Liver (tissue), 9 donors: Measurements from ENCODE around the gene NARS2. TPM values are rescaled to one million over a fixed set of nuclear protein-coding genes. Genes with fewer than 3 reads are reported as not detected.

Source experiments
- DNase-seq: peaks from one replicate; pipeline ENCODE4 v3.0.0-alpha.2; 2017; ENCODE audit warnings: low spot score
- H3K27ac ChIP-seq, 2 donors: one replicate each; pipeline ENCODE4 v1.7.0; 2013; ENCODE audit warnings: inconsistent platforms in 2 of 2, low read length in 2 of 2, control low read depth in 1 of 2, low read depth in 1 of 2, mild to moderate bottlenecking in 1 of 2
- H3K27me3 ChIP-seq, 4 donors: one replicate each; pipeline versions ENCODE4 v1.6.1 to v1.7.0; 2013; ENCODE audit warnings: low read length in 3 of 4, inconsistent platforms in 1 of 4, mild to moderate bottlenecking in 1 of 4, moderate library complexity in 1 of 4; ENCODE audit not compliant: control insufficient read depth in 4 of 4, insufficient read depth in 4 of 4
- H3K36me3 ChIP-seq, 4 donors: one replicate each; pipeline versions ENCODE4 v1.6.1 to v1.7.0; 2013; ENCODE audit warnings: low read length in 3 of 4, mild to moderate bottlenecking in 3 of 4, low read depth in 1 of 4, moderate library complexity in 1 of 4; ENCODE audit not compliant: control insufficient read depth in 4 of 4, insufficient read depth in 3 of 4
- H3K4me1 ChIP-seq, 4 donors: one replicate each; pipeline versions ENCODE4 v1.6.1 to v1.7.0; 2013; ENCODE audit warnings: low read length in 3 of 4, mild to moderate bottlenecking in 3 of 4, moderate library complexity in 1 of 4; ENCODE audit not compliant: control insufficient read depth in 4 of 4, insufficient read depth in 4 of 4
- H3K4me3 ChIP-seq, 3 donors: one replicate each; pipeline versions ENCODE4 v1.6.1 to v1.7.0; 2013; ENCODE audit warnings: low read length in 3 of 3, control low read depth in 1 of 3, low read depth in 1 of 3, mild to moderate bottlenecking in 1 of 3
- H3K9ac ChIP-seq, 2 donors: one replicate each; pipeline ENCODE4 v1.7.0; 2013; ENCODE audit warnings: low read length in 2 of 2, mild to moderate bottlenecking in 2 of 2, moderate library complexity in 2 of 2, control low read depth in 1 of 2, low read depth in 1 of 2
- H3K9me3 ChIP-seq, 4 donors: one replicate each; pipeline versions ENCODE4 v1.6.1 to v1.7.0; 2013; ENCODE audit warnings: low read length in 3 of 4; ENCODE audit not compliant: control insufficient read depth in 4 of 4
- EGR1 ChIP-seq, 2 donors: IDR thresholded peaks; 2 replicates each; pipeline ENCODE4 v1.6.1; 2016 to 2018; ENCODE audit warnings: antibody characterized with exemption in 2 of 2, low read depth in 2 of 2
- FOXA1 ChIP-seq: IDR thresholded peaks from 2 replicates; pipeline ENCODE4 v1.6.1; 2016; ENCODE audit warnings: antibody characterized with exemption
- FOXA2 ChIP-seq: IDR thresholded peaks from 2 replicates; pipeline ENCODE4 v1.6.1; 2016; ENCODE audit warnings: antibody characterized with exemption
- GABPA ChIP-seq, 2 donors: IDR thresholded peaks in 1 of 2; conservative IDR thresholded peaks in 1 of 2; 2 replicates each; pipeline ENCODE4 v1.6.1; 2016; ENCODE audit warnings: antibody characterized with exemption in 2 of 2, mild to moderate bottlenecking in 1 of 2, moderate library complexity in 1 of 2
- HNF4A ChIP-seq, 2 donors: conservative IDR thresholded peaks; 2 replicates each; pipeline ENCODE4 v1.6.1; 2016; ENCODE audit warnings: antibody characterized with exemption in 2 of 2, mild to moderate bottlenecking in 2 of 2
- HNF4G ChIP-seq: IDR thresholded peaks from 2 replicates; pipeline ENCODE4 v1.6.1; 2016; ENCODE audit warnings: antibody characterized with exemption
- JUND ChIP-seq, 2 donors: IDR thresholded peaks; 2 replicates each; pipeline ENCODE4 v1.6.1; 2016; ENCODE audit warnings: antibody characterized with exemption in 2 of 2
- NR2F2 ChIP-seq: IDR thresholded peaks from 2 replicates; pipeline ENCODE4 v1.6.1; 2016; ENCODE audit warnings: antibody characterized with exemption
- RAD21 ChIP-seq, 2 donors: IDR thresholded peaks; 2 replicates each; pipeline ENCODE4 v1.6.1; 2016; ENCODE audit warnings: antibody characterized with exemption in 2 of 2, mild to moderate bottlenecking in 2 of 2
- RXRA ChIP-seq, 2 donors: IDR thresholded peaks; 2 replicates each; pipeline ENCODE4 v1.6.1; 2017 to 2018; ENCODE audit warnings: antibody characterized with exemption in 2 of 2, mild to moderate bottlenecking in 1 of 2
- SP1 ChIP-seq: IDR thresholded peaks from 2 replicates; pipeline ENCODE4 v1.6.1; 2018; ENCODE audit warnings: antibody characterized with exemption, mild to moderate bottlenecking
- TAF1 ChIP-seq: conservative IDR thresholded peaks from 2 replicates; pipeline ENCODE4 v1.6.1; 2016; ENCODE audit warnings: antibody characterized with exemption, mild to moderate bottlenecking
- YY1 ChIP-seq: IDR thresholded peaks from 2 replicates; pipeline ENCODE4 v1.6.1; 2016; ENCODE audit warnings: antibody characterized with exemption, mild to moderate bottlenecking
- WGBS: extraction: QIAGEN DNeasy Blood & Tissue Kit; methylation state at CpG from one replicate; pipeline ENCODE4 v1.1.7; 2013; 5-methylcytosine and 5-hydroxymethylcytosine counted together
- polyA plus RNA-seq, 2 donors: library from polyadenylated mRNA; stranded (reverse) in 1 of 2; unstranded in 1 of 2; fragments of 200-250 nt in 1 of 2; fragments of >200 nt in 1 of 2; fragmentation: Nextera tagmentation in 1 of 2; extraction: Ambion mirVana in 1 of 2; gene quantifications; one replicate each; pipeline versions ENCODE4 v1.2.1 to v1.2.3, GENCODE V29; 2013 to 2015
- total RNA-seq, 2 donors: library from RNA; depleted of rRNA; stranded (reverse); fragments of >200 nt; gene quantifications; one replicate each; pipeline ENCODE4 v1.2.3, GENCODE V29; 2014
- TF ChIP-seq, protein P1 (sequence below): IDR thresholded peaks from 2 replicates; pipeline ENCODE4 v1.6.1; 2016; ENCODE audit warnings: antibody characterized with exemption, mild to moderate bottlenecking
- TF ChIP-seq, protein P2 (sequence below): IDR thresholded peaks from 2 replicates; pipeline ENCODE4 v1.6.1; 2016; ENCODE audit warnings: antibody characterized with exemption
- TF ChIP-seq, protein P3 (sequence below): IDR thresholded peaks from 2 replicates; pipeline ENCODE4 v1.6.1; 2016; ENCODE audit warnings: antibody characterized with exemption
- TF ChIP-seq, protein P4 (sequence below): IDR thresholded peaks from 2 replicates; pipeline ENCODE4 v1.6.1; 2016; ENCODE audit warnings: antibody characterized with exemption
- TF ChIP-seq, protein P5 (sequence below): fragments of 150-350 bp; IDR thresholded peaks from 2 replicates; pipeline ENCODE4 v1.5.1; 2017; ENCODE audit warnings: improper control_type of control experiment, low read depth, low read length; ENCODE audit not compliant: missing input control
- donor health status: healthy.
- donor health status: healthy.
- donor health status: healthy.
- donor health status: healthy.
- donor health status: healthy.

Gene NARS2
- total and polyA plus RNA-seq, 4 donors, result 10.4 to 19.4 (median 11.8) TPM

DNA sequence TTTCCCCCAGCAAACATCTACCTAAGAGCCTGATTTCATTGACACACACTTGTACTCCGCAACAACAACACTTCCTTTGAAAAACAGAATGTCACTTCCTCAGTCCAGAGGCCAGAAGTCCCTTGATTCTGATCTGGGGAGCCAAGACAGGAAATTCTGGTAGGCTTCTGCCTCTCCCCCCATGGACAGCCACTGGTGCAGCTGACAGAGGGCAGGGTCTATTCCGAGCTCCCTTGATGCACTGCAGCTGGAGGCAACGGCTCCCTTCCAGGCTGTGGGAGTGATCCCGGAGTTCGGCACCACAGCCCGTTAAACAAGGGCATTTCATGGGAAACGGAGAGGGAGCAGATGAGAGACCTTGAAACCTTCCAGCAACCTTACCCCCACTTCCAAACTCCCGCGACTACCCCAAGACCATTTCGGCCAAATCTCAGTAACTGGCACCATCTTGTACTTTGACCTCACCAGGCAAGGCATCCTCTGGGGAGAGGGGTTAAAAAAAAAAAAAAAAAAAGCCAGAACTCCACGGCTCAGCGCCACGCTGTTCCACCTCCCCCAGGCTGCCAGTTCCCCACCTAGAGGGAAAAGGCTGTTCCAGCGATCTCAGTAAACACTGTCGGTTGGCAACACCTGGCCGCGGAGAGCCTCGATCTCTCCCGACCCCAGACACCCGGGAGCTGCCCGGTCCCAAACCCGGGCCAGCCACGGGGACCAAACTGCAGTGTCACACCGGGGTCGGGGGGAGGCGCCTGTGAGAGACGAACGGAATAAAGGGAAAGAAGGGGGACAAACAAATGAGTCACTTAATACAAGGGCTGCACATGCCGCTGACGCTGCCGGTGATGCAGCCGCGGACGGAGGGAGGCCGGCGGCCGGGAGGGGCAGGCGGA, 158.1 kb downstream of the NARS2 start:
- Histone ChIP-seq H3K36me3 (no peaks in the 10 kb centered on the region), H3K27me3 (no peaks in the 10 kb centered on the region), H3K9ac (peak overlapping the region; percentile 69 to 75), H3K27ac (peak overlapping the region; percentile 91 to 92), H3K4me3 (peak overlapping the region; percentile 52 to 90 (median 63)), H3K4me1 (peaks cover 0 to 32% (median 20%) of the 10 kb centered on the region in 4 donors), H3K9me3 (no peaks in the 10 kb centered on the region)
- WGBS, result 5% methylated on average over 38 of the region's 38 CpGs
- DNase-seq, result peak; percentile 73
- TF ChIP-seq FOXA2, result no peak
- no peak for TF ChIP-seq TAF1
- no peak for TF ChIP-seq EGR1 (IDR thresholded peaks at IDR 0.05; ENCODE audit: low read depth in 2 of 2)
- TF ChIP-seq, protein P1, sequence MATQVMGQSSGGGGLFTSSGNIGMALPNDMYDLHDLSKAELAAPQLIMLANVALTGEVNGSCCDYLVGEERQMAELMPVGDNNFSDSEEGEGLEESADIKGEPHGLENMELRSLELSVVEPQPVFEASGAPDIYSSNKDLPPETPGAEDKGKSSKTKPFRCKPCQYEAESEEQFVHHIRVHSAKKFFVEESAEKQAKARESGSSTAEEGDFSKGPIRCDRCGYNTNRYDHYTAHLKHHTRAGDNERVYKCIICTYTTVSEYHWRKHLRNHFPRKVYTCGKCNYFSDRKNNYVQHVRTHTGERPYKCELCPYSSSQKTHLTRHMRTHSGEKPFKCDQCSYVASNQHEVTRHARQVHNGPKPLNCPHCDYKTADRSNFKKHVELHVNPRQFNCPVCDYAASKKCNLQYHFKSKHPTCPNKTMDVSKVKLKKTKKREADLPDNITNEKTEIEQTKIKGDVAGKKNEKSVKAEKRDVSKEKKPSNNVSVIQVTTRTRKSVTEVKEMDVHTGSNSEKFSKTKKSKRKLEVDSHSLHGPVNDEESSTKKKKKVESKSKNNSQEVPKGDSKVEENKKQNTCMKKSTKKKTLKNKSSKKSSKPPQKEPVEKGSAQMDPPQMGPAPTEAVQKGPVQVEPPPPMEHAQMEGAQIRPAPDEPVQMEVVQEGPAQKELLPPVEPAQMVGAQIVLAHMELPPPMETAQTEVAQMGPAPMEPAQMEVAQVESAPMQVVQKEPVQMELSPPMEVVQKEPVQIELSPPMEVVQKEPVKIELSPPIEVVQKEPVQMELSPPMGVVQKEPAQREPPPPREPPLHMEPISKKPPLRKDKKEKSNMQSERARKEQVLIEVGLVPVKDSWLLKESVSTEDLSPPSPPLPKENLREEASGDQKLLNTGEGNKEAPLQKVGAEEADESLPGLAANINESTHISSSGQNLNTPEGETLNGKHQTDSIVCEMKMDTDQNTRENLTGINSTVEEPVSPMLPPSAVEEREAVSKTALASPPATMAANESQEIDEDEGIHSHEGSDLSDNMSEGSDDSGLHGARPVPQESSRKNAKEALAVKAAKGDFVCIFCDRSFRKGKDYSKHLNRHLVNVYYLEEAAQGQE, result no peak
- TF ChIP-seq HNF4A (conservative IDR thresholded peaks at IDR 0.05), result peak in 1 of 2 donors; percentile 27
- TF ChIP-seq, protein P2, sequence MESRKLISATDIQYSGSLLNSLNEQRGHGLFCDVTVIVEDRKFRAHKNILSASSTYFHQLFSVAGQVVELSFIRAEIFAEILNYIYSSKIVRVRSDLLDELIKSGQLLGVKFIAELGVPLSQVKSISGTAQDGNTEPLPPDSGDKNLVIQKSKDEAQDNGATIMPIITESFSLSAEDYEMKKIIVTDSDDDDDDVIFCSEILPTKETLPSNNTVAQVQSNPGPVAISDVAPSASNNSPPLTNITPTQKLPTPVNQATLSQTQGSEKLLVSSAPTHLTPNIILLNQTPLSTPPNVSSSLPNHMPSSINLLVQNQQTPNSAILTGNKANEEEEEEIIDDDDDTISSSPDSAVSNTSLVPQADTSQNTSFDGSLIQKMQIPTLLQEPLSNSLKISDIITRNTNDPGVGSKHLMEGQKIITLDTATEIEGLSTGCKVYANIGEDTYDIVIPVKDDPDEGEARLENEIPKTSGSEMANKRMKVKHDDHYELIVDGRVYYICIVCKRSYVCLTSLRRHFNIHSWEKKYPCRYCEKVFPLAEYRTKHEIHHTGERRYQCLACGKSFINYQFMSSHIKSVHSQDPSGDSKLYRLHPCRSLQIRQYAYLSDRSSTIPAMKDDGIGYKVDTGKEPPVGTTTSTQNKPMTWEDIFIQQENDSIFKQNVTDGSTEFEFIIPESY, result no peak
- TF ChIP-seq, protein P3, sequence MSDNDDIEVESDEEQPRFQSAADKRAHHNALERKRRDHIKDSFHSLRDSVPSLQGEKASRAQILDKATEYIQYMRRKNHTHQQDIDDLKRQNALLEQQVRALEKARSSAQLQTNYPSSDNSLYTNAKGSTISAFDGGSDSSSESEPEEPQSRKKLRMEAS, result peak; percentile 43
- TF ChIP-seq YY1, result peak; percentile 46
- no peak for TF ChIP-seq NR2F2
- TF ChIP-seq RAD21 (IDR thresholded peaks at IDR 0.05), result peak; percentile 51 to 60
- TF ChIP-seq HNF4G, result no peak
- TF ChIP-seq RXRA (IDR thresholded peaks at IDR 0.05), result peak; percentile 28 to 62
- TF ChIP-seq, protein P4, sequence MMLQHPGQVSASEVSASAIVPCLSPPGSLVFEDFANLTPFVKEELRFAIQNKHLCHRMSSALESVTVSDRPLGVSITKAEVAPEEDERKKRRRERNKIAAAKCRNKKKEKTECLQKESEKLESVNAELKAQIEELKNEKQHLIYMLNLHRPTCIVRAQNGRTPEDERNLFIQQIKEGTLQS, result peak; percentile 6
- no peak for TF ChIP-seq FOXA1
- TF ChIP-seq SP1, result no peak
- TF ChIP-seq, protein P5, sequence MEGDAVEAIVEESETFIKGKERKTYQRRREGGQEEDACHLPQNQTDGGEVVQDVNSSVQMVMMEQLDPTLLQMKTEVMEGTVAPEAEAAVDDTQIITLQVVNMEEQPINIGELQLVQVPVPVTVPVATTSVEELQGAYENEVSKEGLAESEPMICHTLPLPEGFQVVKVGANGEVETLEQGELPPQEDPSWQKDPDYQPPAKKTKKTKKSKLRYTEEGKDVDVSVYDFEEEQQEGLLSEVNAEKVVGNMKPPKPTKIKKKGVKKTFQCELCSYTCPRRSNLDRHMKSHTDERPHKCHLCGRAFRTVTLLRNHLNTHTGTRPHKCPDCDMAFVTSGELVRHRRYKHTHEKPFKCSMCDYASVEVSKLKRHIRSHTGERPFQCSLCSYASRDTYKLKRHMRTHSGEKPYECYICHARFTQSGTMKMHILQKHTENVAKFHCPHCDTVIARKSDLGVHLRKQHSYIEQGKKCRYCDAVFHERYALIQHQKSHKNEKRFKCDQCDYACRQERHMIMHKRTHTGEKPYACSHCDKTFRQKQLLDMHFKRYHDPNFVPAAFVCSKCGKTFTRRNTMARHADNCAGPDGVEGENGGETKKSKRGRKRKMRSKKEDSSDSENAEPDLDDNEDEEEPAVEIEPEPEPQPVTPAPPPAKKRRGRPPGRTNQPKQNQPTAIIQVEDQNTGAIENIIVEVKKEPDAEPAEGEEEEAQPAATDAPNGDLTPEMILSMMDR, result peak; percentile 45
- TF ChIP-seq GABPA (IDR thresholded peaks at IDR 0.05 in 1 of 2, conservative IDR thresholded peaks at IDR 0.05 in 1 of 2), result no peak
- TF ChIP-seq JUND (IDR thresholded peaks at IDR 0.05), result peak; percentile 54 to 57
